IMR-90 (cell line): ENCODE results near the gene ATRNL1. TPM values are rescaled to one million over a fixed set of nuclear protein-coding genes. Genes with fewer than 3 reads are reported as not detected.

Experiments used
- ATAC-seq: fragments of 200-7000 bp; cut with Tn5 transposase; 2 replicates; pipeline ENCODE4 v1.9.1; 2020; ENCODE audit warnings: low read depth, mild to moderate bottlenecking, moderate library complexity
- BruUV-seq: library from RNA; stranded (reverse); fragments of 400-500 nt; replicated peaks from 2 replicates; lab custom pipeline; 2021; lab: Mats Ljungman, UMichigan
- CTCF ChIA-PET: fragments of 300-600 bp; formaldehyde crosslinking; extraction: SDS; loops from one replicate; lab custom pipeline; 2021; ENCODE audit warnings: antibody characterized with exemption; lab: Yijun Ruan, JAX
- POLR2A ChIA-PET: fragments of 300-600 bp; sonication (Branson Sonifier 250); formaldehyde crosslinking; loops from one replicate; lab custom pipeline; 2022; ENCODE audit warnings: antibody characterized with exemption; ENCODE audit not compliant: unreplicated experiment; lab: Charles Lee
- DNase-seq: peaks from one replicate; pipeline ENCODE4 v3.0.0; 2013
- H2AFZ ChIP-seq: replicated peaks from 2 replicates; pipeline ENCODE3; 2013; ENCODE audit warnings: low read length, mild to moderate bottlenecking; ENCODE audit not compliant: poor library complexity
- H2AK5ac ChIP-seq: 2 replicates; pipeline ENCODE4 v1.6.1; 2013; ENCODE audit warnings: low read depth, low read length, inconsistent platforms
- H2AK9ac ChIP-seq: replicated peaks from 2 replicates; pipeline ENCODE3; 2013; ENCODE audit warnings: mild to moderate bottlenecking, low read depth, low read length, moderate library complexity; ENCODE audit not compliant: poor library complexity
- H2BK120ac ChIP-seq: 2 replicates; pipeline ENCODE4 v1.6.1; 2013; ENCODE audit warnings: low read depth, low read length, inconsistent platforms
- H2BK15ac ChIP-seq: 3 replicates; pipeline ENCODE4 v1.6.1; 2013; ENCODE audit warnings: low read depth, low read length, inconsistent platforms
- H2BK20ac ChIP-seq: 2 replicates; pipeline ENCODE4 v1.6.1; 2013; ENCODE audit warnings: low read depth, mild to moderate bottlenecking, inconsistent platforms, low read length, moderate library complexity
- H2BK5ac ChIP-seq: 2 replicates; pipeline ENCODE4 v1.6.1; 2013; ENCODE audit warnings: mild to moderate bottlenecking, low read depth, low read length, inconsistent platforms; ENCODE audit not compliant: poor library complexity, severe bottlenecking
- H3K14ac ChIP-seq: replicated peaks from 2 replicates; pipeline ENCODE4 v1.6.1; 2013; ENCODE audit warnings: low read depth, low read length, inconsistent platforms
- H3K18ac ChIP-seq: 2 replicates; pipeline ENCODE4 v1.6.1; 2013; ENCODE audit warnings: low read depth, low read length, control low read depth
- H3K23ac ChIP-seq: 2 replicates; pipeline ENCODE4 v1.6.1; 2013; ENCODE audit warnings: low read depth, low read length, inconsistent platforms
- H3K27ac ChIP-seq: 2 replicates; pipeline ENCODE4 v1.5.1; 2013; ENCODE audit warnings: mild to moderate bottlenecking, control low read depth, low read length; ENCODE audit not compliant: insufficient read depth
- H3K27me3 ChIP-seq: 2 replicates; pipeline ENCODE4 v1.6.1; 2013; ENCODE audit warnings: low read length; ENCODE audit not compliant: control insufficient read depth, insufficient read depth
- H3K36me3 ChIP-seq: 2 replicates; pipeline ENCODE4 v1.6.1; 2013; ENCODE audit warnings: low read length, mixed read lengths; ENCODE audit not compliant: control insufficient read depth, insufficient read depth
- H3K4ac ChIP-seq: 2 replicates; pipeline ENCODE4 v1.6.1; 2013; ENCODE audit warnings: low read depth, low read length, inconsistent platforms
- H3K4me1 ChIP-seq: 2 replicates; pipeline ENCODE4 v1.6.1; 2013; ENCODE audit warnings: low read length, mixed read lengths; ENCODE audit not compliant: control insufficient read depth, insufficient read depth
- H3K4me2 ChIP-seq: 2 replicates; pipeline ENCODE4 v1.6.1; 2013; ENCODE audit warnings: low read depth, mild to moderate bottlenecking, control low read depth, low read length, moderate library complexity
- H3K4me3 ChIP-seq: 2 replicates; pipeline ENCODE4 v1.5.1; 2013; ENCODE audit warnings: low read depth, mild to moderate bottlenecking, control low read depth, low read length, moderate library complexity; ENCODE audit not compliant: insufficient read depth
- H3K56ac ChIP-seq: 2 replicates; pipeline ENCODE4 v1.6.1; 2013; ENCODE audit warnings: low read length, inconsistent platforms; ENCODE audit not compliant: insufficient read depth; ENCODE audit errors: extremely low read depth
- H3K79me1 ChIP-seq, 2 experiments: 2 replicates each; pipeline ENCODE4 v1.6.1; 2013; ENCODE audit warnings: low read length in 2 of 2, inconsistent platforms in 1 of 2, low read depth in 1 of 2
- H3K9ac ChIP-seq: 2 replicates; pipeline ENCODE4 v1.6.1; 2013; ENCODE audit warnings: low read depth, low read length, control low read depth
- H3K9me1 ChIP-seq: 2 replicates; pipeline ENCODE4 v1.6.1; 2013; ENCODE audit warnings: low read length, inconsistent platforms; ENCODE audit not compliant: insufficient read depth
- H3K9me3 ChIP-seq: 2 replicates; pipeline ENCODE4 v1.6.1; 2013; ENCODE audit warnings: low read length; ENCODE audit not compliant: control insufficient read depth, insufficient read depth
- H4K20me1 ChIP-seq: 2 replicates; pipeline ENCODE4 v1.6.1; 2013; ENCODE audit warnings: low read length, inconsistent platforms; ENCODE audit not compliant: insufficient read depth
- H4K5ac ChIP-seq: 2 replicates; pipeline ENCODE4 v1.6.1; 2013; ENCODE audit warnings: mild to moderate bottlenecking, low read depth, low read length, control low read depth
- H4K8ac ChIP-seq, 2 experiments: 2 replicates each; pipeline ENCODE4 v1.6.1; 2013; ENCODE audit warnings: low read depth in 2 of 2, low read length in 2 of 2, control low read depth in 1 of 2, inconsistent platforms in 1 of 2
- H4K91ac ChIP-seq: 2 replicates; pipeline ENCODE4 v1.6.1; 2013; ENCODE audit warnings: low read depth, low read length, inconsistent platforms; ENCODE audit not compliant: insufficient read depth
- BHLHE40 ChIP-seq: fragments of 150-350 bp; IDR thresholded peaks from 2 replicates; pipeline ENCODE4 v1.6.1; 2016; ENCODE audit warnings: mild to moderate bottlenecking, low read depth, low read length
- CEBPB ChIP-seq: IDR thresholded peaks from 2 replicates; pipeline ENCODE4 v1.6.1; 2012; ENCODE audit warnings: low read depth, low read length, improper control_type of control experiment
- CHD1 ChIP-seq: IDR thresholded peaks from 2 replicates; pipeline ENCODE4 v1.6.1; 2012; ENCODE audit warnings: low read depth, low read length, improper control_type of control experiment
- CTCF ChIP-seq: conservative IDR thresholded peaks from 2 replicates; pipeline ENCODE4 v1.5.1; 2012; ENCODE audit warnings: mild to moderate bottlenecking, low read depth, low read length, improper control_type of control experiment
- FOS ChIP-seq: fragments of 150-350 bp; IDR thresholded peaks from 2 replicates; pipeline ENCODE4 v1.6.1; 2016; ENCODE audit warnings: low read depth, low read length
- MAFK ChIP-seq: IDR thresholded peaks from 2 replicates; pipeline ENCODE4 v1.6.1; 2012; ENCODE audit warnings: low read depth, low read length, improper control_type of control experiment
- MAZ ChIP-seq: IDR thresholded peaks from 2 replicates; pipeline ENCODE4 v1.6.1; 2012; ENCODE audit warnings: low read depth, mild to moderate bottlenecking, low read length, improper control_type of control experiment, moderate library complexity, borderline replicate concordance
- MXI1 ChIP-seq: IDR thresholded peaks from 2 replicates; pipeline ENCODE4 v1.6.1; 2012; ENCODE audit warnings: low read depth, mild to moderate bottlenecking, low read length, moderate library complexity, borderline replicate concordance
- NFE2L2 ChIP-seq: fragments of 150-350 bp; IDR thresholded peaks from 2 replicates; pipeline ENCODE4 v1.6.1; 2016; ENCODE audit warnings: low read depth, mild to moderate bottlenecking, low read length
- POLR2A ChIP-seq: IDR thresholded peaks from 2 replicates; pipeline ENCODE4 v1.6.1; 2012; ENCODE audit warnings: mild to moderate bottlenecking, low read depth, low read length
- RAD21 ChIP-seq: IDR thresholded peaks from 2 replicates; pipeline ENCODE4 v1.6.1; 2012; ENCODE audit warnings: low read length, improper control_type of control experiment
- RCOR1 ChIP-seq: IDR thresholded peaks from 2 replicates; pipeline ENCODE4 v1.6.1; 2012; ENCODE audit warnings: mild to moderate bottlenecking, low read length, improper control_type of control experiment; ENCODE audit not compliant: insufficient replicate concordance
- RFX5 ChIP-seq: IDR thresholded peaks from 2 replicates; pipeline ENCODE4 v1.8.0; 2012; ENCODE audit warnings: low read depth, mild to moderate bottlenecking, low read length, moderate library complexity
- SMC3 ChIP-seq: fragments of 150-350 bp; IDR thresholded peaks from 2 replicates; pipeline ENCODE4 v1.6.1; 2016; ENCODE audit warnings: low read depth, mild to moderate bottlenecking, antibody characterized with exemption, low read length, moderate library complexity
- WGBS, 2 experiments: methylation state at CpG; one replicate each; pipeline versions ENCODE4 v1.1.5 to v1.1.7; 2013; ENCODE audit warnings: missing lambda C conversion rate in 2 of 2; ENCODE audit not compliant: insufficient read length in 1 of 2; ENCODE audit errors: extremely low coverage in 2 of 2; 5-methylcytosine and 5-hydroxymethylcytosine counted together
- dilution Hi-C: fragments of 300-500 bp; cut with HindIII; formaldehyde crosslinking; loops from one replicate; pipeline ENCODE4 v1.14.3; 2018; ENCODE audit warnings: low sequenced_read_pairs; ENCODE audit not compliant: unreplicated experiment
- in situ Hi-C: fragments of 300-500 bp; cut with MboI; formaldehyde crosslinking; loops from 3 replicates; pipeline ENCODE4 v1.14.3; 2019; ENCODE audit warnings: low sequenced_read_pairs, inconsistent platforms, mixed read lengths
- intact Hi-C: fragments of 100-400 bp; cut with micrococcal nuclease; formaldehyde crosslinking; loops from 2 replicates; pipeline ENCODE4 v1.10.0; 2022
- polyA plus RNA-seq, 3 experiments: library from polyadenylated mRNA; depleted of rRNA; stranded (reverse); fragments of >200 nt; gene quantifications; 2 replicates each; pipeline ENCODE4 v1.2.3, GENCODE V29; 2012; ENCODE audit warnings: low replicate concordance in 1 of 3
- total RNA-seq: library from RNA; depleted of rRNA; stranded (reverse); fragments of >200 nt; gene quantifications from 2 replicates; pipeline ENCODE4 v1.2.3, GENCODE V29; 2012
- TF ChIP-seq, protein P1 (sequence below): fragments of 150-350 bp; IDR thresholded peaks from 2 replicates; pipeline ENCODE4 v1.6.1; 2016; ENCODE audit warnings: low read depth, mild to moderate bottlenecking, low read length, moderate library complexity, borderline replicate concordance
- TF ChIP-seq, protein P2 (sequence below): fragments of 150-350 bp; IDR thresholded peaks from 2 replicates; pipeline ENCODE4 v1.6.1; 2017; ENCODE audit warnings: mild to moderate bottlenecking, antibody characterized with exemption, low read length, low read depth

ATRNL1 gene
- total and polyA plus RNA-seq, 2 of the 4 experiments (the other 2 are of a cell fraction) = 0.18 to 0.19 TPM

DNA sequence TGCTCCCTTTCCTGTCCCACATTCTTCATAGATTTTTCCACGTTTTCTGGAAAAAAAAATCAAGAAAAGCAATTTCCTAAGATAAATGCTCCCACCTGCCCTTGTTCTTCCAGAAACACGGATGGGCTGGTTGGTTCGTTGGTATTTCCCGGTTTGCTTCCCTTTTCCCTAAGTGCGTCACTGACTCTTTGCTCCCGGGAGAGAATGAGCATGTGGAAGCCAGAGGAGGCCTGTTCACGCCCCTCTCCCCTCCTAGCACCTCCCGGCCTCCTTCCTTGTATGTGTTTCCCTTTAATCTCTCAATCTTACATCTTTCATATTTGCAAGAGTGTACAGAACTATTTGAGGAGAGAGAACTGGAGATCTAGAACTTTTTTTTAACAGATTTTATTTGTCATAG lies 737.9 kb downstream of the ATRNL1 start:
- Histone ChIP-seq H3K36me3 (no peaks in the 10 kb centered on the region), H2AK9ac (no peak overlapping the region), H2BK5ac (no peak overlapping the region), H3K14ac (no peak overlapping the region), H3K9me1 (no peaks in the 10 kb centered on the region), H3K27me3 (no peaks in the 10 kb centered on the region), H3K4ac (peak overlapping the region; percentile 10; the same call in 1 of the 2 replicates), H3K27ac (no peak overlapping the region), H2BK120ac (peak overlapping the region; percentile 34; the same call in 1 of the 2 replicates), H4K91ac (no peak overlapping the region), H2BK15ac (no peak overlapping the region; the same call in 2 of the 3 replicates), H3K9ac (no peak overlapping the region), H2AFZ (no peak overlapping the region), H3K4me1 (peaks cover 8% of the 10 kb centered on the region), H3K4me3 (no peak overlapping the region), H4K8ac (peak overlapping the region in 1 of 2 experiments; percentile 4; a peak in 1 of 4 replicates), H2AK5ac (no peak overlapping the region), H3K18ac (no peak overlapping the region; the same call in 1 of the 2 replicates), H4K20me1 (no peaks in the 10 kb centered on the region), H3K79me1 (no peaks in the 10 kb centered on the region), H2BK20ac (peak overlapping the region; percentile 20; the same call in 1 of the 2 replicates), H3K56ac (no peak overlapping the region), H3K4me2 (no peak overlapping the region), H3K9me3 (no peaks in the 10 kb centered on the region), H4K5ac (no peak overlapping the region), H3K23ac (no peak overlapping the region)
- CTCF ChIA-PET = interaction anchor here (0.8 to 2.5 kb wide), 2 partner anchors 117 to 440 kb away, joined by 3 to 15 read pairs; no protein-coding TSS in a partner anchor
- TF ChIP-seq FOS = no peak
- no peak for TF ChIP-seq CTCF
- no peak for TF ChIP-seq MAFK
- TF ChIP-seq POLR2A = no peak
- no peak for TF ChIP-seq BHLHE40
- TF ChIP-seq, protein P1, sequence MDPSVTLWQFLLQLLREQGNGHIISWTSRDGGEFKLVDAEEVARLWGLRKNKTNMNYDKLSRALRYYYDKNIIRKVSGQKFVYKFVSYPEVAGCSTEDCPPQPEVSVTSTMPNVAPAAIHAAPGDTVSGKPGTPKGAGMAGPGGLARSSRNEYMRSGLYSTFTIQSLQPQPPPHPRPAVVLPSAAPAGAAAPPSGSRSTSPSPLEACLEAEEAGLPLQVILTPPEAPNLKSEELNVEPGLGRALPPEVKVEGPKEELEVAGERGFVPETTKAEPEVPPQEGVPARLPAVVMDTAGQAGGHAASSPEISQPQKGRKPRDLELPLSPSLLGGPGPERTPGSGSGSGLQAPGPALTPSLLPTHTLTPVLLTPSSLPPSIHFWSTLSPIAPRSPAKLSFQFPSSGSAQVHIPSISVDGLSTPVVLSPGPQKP = no peak
- no peak for TF ChIP-seq RAD21
- no peak for TF ChIP-seq MAZ
- TF ChIP-seq CHD1 = no peak
- no peak for TF ChIP-seq RCOR1
- no peak for TF ChIP-seq CEBPB
- TF ChIP-seq RFX5 = no peak
- TF ChIP-seq, protein P2, sequence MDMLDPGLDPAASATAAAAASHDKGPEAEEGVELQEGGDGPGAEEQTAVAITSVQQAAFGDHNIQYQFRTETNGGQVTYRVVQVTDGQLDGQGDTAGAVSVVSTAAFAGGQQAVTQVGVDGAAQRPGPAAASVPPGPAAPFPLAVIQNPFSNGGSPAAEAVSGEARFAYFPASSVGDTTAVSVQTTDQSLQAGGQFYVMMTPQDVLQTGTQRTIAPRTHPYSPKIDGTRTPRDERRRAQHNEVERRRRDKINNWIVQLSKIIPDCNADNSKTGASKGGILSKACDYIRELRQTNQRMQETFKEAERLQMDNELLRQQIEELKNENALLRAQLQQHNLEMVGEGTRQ = no peak
- no peak for TF ChIP-seq NFE2L2
- TF ChIP-seq MXI1 = no peak
- no peak for TF ChIP-seq SMC3
- no peak for DNase-seq
- BruUV-seq = no TSS peak
- in situ Hi-C loops = no loop called here
- ATAC-seq = no peak
- WGBS, 2 experiments = no CpG with 5 or more reads among the region's 8 CpGs
- intact Hi-C loops = no loop called here
- dilution Hi-C loops = no loop called here
- POLR2A ChIA-PET = no interaction called here
